ENCODE measurements around the gene RAD51D. TPM values are rescaled to one million over a fixed set of nuclear protein-coding genes. Genes with fewer than 3 reads are reported as not detected.

Gene RAD51D
- total RNA-seq: 10 to 100 TPM; 13.6 to 20.8 TPM
- 10 to 100 TPM; 15.4 to 18.0 (median 16.4) TPM for polyA plus RNA-seq (ENCODE audit: insufficient read length in 6 of 6)
- long read RNA-seq, donor 1, full-length matches to known transcripts: 3 of 3 reads
- long read RNA-seq, donor 1, partial matches to known transcripts: 0 of 3 reads
- long read RNA-seq, donor 1, other reads (novel, unspliced or antisense): 0 of 3 reads
- long read RNA-seq, donor 2, full-length matches to known transcripts: 7 of 7 reads
- long read RNA-seq, donor 2, partial matches to known transcripts: 0 of 7 reads
- long read RNA-seq, donor 2, other reads (novel, unspliced or antisense): 0 of 7 reads
- long read RNA-seq, donor 3, full-length matches to known transcripts: 3 of 3 reads
- long read RNA-seq, donor 3, partial matches to known transcripts: 0 of 3 reads
- long read RNA-seq, donor 3, other reads (novel, unspliced or antisense): 0 of 3 reads
- long read RNA-seq, donor 4, full-length matches to known transcripts: 6 of 7 reads
- long read RNA-seq, donor 4, partial matches to known transcripts: 1 of 7 reads
- long read RNA-seq, donor 4, other reads (novel, unspliced or antisense): 0 of 7 reads
- long read RNA-seq, donor 5, partial matches to known transcripts: 0 of 1 reads
- long read RNA-seq, donor 5, other reads (novel, unspliced or antisense): 0 of 1 reads
- long read RNA-seq, donor 6, full-length matches to known transcripts: 4 of 4 reads
- long read RNA-seq, donor 6, partial matches to known transcripts: 0 of 4 reads
- long read RNA-seq, donor 6, other reads (novel, unspliced or antisense): 0 of 4 reads
- long read RNA-seq, donor 7, full-length matches to known transcripts: 7 of 7 reads
- long read RNA-seq, donor 7, partial matches to known transcripts: 0 of 7 reads
- long read RNA-seq, donor 7, other reads (novel, unspliced or antisense): 0 of 7 reads
- long read RNA-seq, donor 8, full-length matches to known transcripts: 5 of 5 reads
- long read RNA-seq, donor 8, partial matches to known transcripts: 0 of 5 reads
- long read RNA-seq, donor 8, other reads (novel, unspliced or antisense): 0 of 5 reads
- long read RNA-seq, donor 9: 0 reads
- long read RNA-seq, donor 10, full-length matches to known transcripts: 9 of 11 reads
- long read RNA-seq, donor 10, partial matches to known transcripts: 0 of 11 reads
- long read RNA-seq, donor 10, other reads (novel, unspliced or antisense): 2 of 11 reads
- long read RNA-seq, donor 11: 0 reads
- long read RNA-seq, donor 12, partial matches to known transcripts: 0 of 4 reads
- long read RNA-seq, donor 12, other reads (novel, unspliced or antisense): 0 of 4 reads

DNA sequence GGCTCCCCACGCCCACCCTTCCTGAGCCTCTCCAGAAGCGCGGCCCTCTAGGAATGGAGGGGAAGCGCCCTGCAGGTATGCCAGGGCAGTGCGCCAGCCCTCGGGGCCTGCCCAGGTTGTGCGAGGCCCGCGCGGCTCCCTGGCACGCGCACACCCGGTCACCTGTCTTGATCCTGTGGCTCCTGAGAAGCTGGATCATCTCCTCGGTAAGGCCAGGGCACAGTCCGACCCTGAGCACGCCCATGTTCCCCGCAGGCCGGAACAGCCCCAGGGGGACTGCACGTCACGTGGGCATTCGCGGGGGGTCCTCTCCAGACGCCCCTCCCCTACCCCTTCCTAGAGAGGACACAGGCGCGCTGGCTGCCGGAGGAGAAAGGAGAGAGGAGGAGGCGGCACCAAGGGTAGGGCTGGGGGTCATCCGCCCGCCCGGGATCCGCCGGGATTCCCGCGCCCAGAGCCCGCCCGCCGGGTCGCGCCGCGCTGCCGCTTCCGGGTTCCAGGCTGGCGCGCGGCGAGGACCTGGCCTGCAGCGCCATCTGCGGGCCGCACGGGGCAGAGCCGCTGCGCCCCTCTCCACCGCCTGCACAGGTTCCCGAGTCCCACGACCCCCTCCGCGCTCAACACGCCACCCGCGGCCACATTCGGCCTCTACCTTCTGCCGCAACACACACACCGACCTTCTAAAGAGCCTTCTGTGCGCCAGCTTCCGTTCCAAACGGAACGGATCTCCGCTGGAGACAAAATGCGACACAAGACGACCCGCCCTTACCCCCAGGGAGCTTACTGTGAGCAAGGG lies at the start of gene RAD51D:
Gene RAD51D (minus strand): TSS at position 491 of the 796 bp plus-strand sequence. CDS start 247 bp downstream, at position 244.
- peak; percentile 64 to 96 (median 78) for DNase-seq
- H3K36me3 ChIP-seq: no peaks in the 10 kb centered on the region

DNA sequence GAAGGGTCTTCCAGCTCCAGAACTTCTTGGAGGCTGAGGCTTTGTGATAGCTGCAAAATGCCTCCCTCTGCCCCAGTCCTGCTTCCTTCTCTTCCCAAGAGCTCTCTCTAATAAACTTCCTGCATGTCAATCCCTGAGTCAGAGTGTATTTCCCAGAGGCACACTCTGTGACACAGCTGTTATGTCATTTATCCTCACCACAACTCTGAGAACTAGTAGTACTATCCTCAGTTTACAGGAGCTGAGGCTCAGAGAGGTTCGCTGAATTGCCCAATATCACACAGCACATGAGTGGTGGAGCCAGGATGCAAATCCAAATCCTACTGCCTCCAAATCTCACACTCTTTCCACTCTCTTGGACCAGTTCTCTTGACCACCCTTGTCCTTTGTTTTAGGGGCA lies 48.0 kb upstream of the RAD51D start:
- TF ChIP-seq, protein P1, sequence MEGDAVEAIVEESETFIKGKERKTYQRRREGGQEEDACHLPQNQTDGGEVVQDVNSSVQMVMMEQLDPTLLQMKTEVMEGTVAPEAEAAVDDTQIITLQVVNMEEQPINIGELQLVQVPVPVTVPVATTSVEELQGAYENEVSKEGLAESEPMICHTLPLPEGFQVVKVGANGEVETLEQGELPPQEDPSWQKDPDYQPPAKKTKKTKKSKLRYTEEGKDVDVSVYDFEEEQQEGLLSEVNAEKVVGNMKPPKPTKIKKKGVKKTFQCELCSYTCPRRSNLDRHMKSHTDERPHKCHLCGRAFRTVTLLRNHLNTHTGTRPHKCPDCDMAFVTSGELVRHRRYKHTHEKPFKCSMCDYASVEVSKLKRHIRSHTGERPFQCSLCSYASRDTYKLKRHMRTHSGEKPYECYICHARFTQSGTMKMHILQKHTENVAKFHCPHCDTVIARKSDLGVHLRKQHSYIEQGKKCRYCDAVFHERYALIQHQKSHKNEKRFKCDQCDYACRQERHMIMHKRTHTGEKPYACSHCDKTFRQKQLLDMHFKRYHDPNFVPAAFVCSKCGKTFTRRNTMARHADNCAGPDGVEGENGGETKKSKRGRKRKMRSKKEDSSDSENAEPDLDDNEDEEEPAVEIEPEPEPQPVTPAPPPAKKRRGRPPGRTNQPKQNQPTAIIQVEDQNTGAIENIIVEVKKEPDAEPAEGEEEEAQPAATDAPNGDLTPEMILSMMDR (IDR thresholded peaks at IDR 0.05): no peak
- no peaks in the 10 kb centered on the region for H3K36me3 ChIP-seq
- DNase-seq (no peak), ATAC-seq (no peak)
- no peaks in the 10 kb centered on the region for H3K9me3 ChIP-seq
- no peaks in the 10 kb centered on the region for H3K4me1 ChIP-seq
- intact Hi-C loops (cut with DNase I): loop anchor here in 1 of 2 donors (10.0 kb wide), 1 partner anchor 367 kb away; the partner anchor contains the start of gene SLFN12L
- H3K27ac ChIP-seq: no peak overlapping the region
- H3K27me3 ChIP-seq: no peaks in the 10 kb centered on the region
- H3K4me3 ChIP-seq: no peak overlapping the region

More for the DNA sequence above, at the start of gene RAD51D:
- no peaks in the 10 kb centered on the region for H3K9me3 ChIP-seq
- H3K27me3 ChIP-seq: no peaks in the 10 kb centered on the region
- peaks cover 15 to 24% of the 10 kb centered on the region in 2 donors for H3K4me1 ChIP-seq
- TF ChIP-seq, protein P1 (IDR thresholded peaks at IDR 0.05): peak; percentile 87 to 98
- intact Hi-C loops (cut with DNase I): no loop called here
- H3K4me3 ChIP-seq: peak within 1 kb of the TSS; percentile 60 to 83
- H3K27ac ChIP-seq: peak within 1 kb of the TSS; percentile 67 to 79
- ATAC-seq: peak; percentile 99

DNA sequence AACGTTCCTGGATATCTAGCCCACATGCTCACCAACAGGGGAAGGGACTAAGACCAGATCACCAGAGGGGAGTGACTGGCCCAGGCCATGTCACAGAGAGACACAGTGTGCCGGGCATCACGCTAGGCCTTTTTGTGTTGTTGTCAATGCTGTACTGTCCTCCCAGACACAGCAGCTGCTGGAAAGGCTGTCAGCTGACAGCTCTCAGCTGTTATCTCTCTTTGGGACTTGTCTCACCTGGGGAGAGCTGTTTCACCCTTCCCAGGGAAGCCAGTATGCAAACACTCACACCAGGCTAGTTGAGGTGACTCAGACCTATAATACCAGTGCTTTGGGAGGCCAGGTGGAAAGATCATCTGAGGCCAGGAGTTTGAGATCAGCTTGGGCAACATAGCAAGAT lies 47.4 kb upstream of the RAD51D start:
- TF ChIP-seq, protein P1 (IDR thresholded peaks at IDR 0.05): no peak

DNA sequence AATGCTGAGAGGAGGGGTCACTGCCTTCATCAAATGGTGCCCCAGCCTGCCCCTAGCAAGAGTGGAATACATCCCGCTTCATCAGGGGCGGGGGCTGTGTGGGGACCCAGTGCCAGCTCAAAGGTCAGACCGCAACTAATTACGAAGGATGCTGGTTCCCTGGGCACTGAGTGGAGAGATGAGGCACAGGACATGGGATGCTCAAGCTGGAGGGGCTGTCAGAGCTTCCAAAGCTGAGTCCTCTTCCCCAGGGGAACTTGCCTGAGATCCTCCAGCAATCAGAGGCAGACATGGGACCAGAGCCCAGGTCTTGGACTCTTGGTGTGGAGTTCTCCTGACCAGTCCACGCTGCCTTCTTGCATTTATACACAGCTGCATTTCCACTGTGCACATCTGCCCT lies 46.9 kb upstream of the RAD51D start:
- no peaks in the 10 kb centered on the region for H3K27me3 ChIP-seq
- no peaks in the 10 kb centered on the region for H3K36me3 ChIP-seq
- no peak overlapping the region for H3K4me3 ChIP-seq
- peaks cover 0 to under 1% of the 10 kb centered on the region in 2 donors for H3K4me1 ChIP-seq
- TF ChIP-seq, protein P1 (IDR thresholded peaks at IDR 0.05): no peak
- DNase-seq: no peak
- ATAC-seq: no peak
- no peak overlapping the region for H3K27ac ChIP-seq
- intact Hi-C loops (cut with DNase I): loop anchor here in 1 of 2 donors (10.0 kb wide), 1 partner anchor 368 kb away; the partner anchor contains the start of gene SLFN12L
- H3K9me3 ChIP-seq: no peaks in the 10 kb centered on the region

More for the DNA sequence above, 47.4 kb upstream of the RAD51D start:
- no peaks in the 10 kb centered on the region for H3K36me3 ChIP-seq
- ATAC-seq (no peak), DNase-seq (no peak)
- intact Hi-C loops (cut with DNase I): loop anchor here in 1 of 2 donors (10.0 kb wide), 1 partner anchor 368 kb away; the partner anchor contains the start of gene SLFN12L
- H3K4me3 ChIP-seq: no peak overlapping the region
- H3K27ac ChIP-seq: no peak overlapping the region
- no peaks in the 10 kb centered on the region for H3K27me3 ChIP-seq
- no peaks in the 10 kb centered on the region for H3K9me3 ChIP-seq
- no peaks in the 10 kb centered on the region for H3K4me1 ChIP-seq
